ENCODE results near the gene FAM50A.

- peak; percentile 57; the same call in 1 of the 2 replicates for TF ChIP-seq POLR2A (IDR thresholded peaks at IDR 0.05; ENCODE audit: low read depth, low read length)
- no peak for TF ChIP-seq POLR2AphosphoS5 (IDR thresholded peaks at IDR 0.05; ENCODE audit: low read depth, low read length)
Observed at GRCh38 chrX:154428176-154429171, 15.5 kb upstream of the FAM50A start, which contains the start of gene ATP6AP1.
